H1 (cell line): ENCODE measurements around the gene GRIN2B. TPM values are rescaled to one million over a fixed set of nuclear protein-coding genes. Genes with fewer than 3 reads are reported as not detected.
A peak's percentile ranks its signal among the peaks of the same experiment; 100 is the strongest.

Experiments used
- CTCF ChIA-PET: fragments of 300-600 bp; sonication (Branson Sonifier 250); formaldehyde crosslinking; loops from one replicate; lab custom pipeline; 2021; ENCODE audit not compliant: partially characterized antibody; lab: Charles Lee
- POLR2A ChIA-PET: fragments of 300-600 bp; sonication (Branson Sonifier 250); formaldehyde crosslinking; loops from one replicate; lab custom pipeline; 2021; ENCODE audit warnings: inconsistent platforms; ENCODE audit not compliant: partially characterized antibody; lab: Charles Lee
- DNase-seq, 2 experiments: peaks; one replicate each; pipeline versions ENCODE4 v3.0.0 to v3.0.0-alpha.2; 2010 to 2022; ENCODE audit warnings: low spot score in 2 of 2, low read depth in 1 of 2, mixed read lengths in 1 of 2
- FAIRE-seq: peaks from 2 replicates; lab custom pipeline; 2011; peaks lifted over from hg19 to GRCh38; lab: Jason Lieb, UNC
- H2AFZ ChIP-seq: 2 replicates; pipeline ENCODE4 v1.8.1; 2012; ENCODE audit warnings: low read length, inconsistent platforms
- H2AK5ac ChIP-seq: 2 replicates; pipeline ENCODE4 v1.6.1; 2013; ENCODE audit warnings: low read depth, low read length
- H2BK120ac ChIP-seq: replicated peaks from 2 replicates; pipeline ENCODE3; 2013; ENCODE audit warnings: low read depth, low read length, inconsistent platforms
- H2BK12ac ChIP-seq: 2 replicates; pipeline ENCODE4 v1.6.1; 2013; ENCODE audit warnings: low read depth, low read length
- H2BK15ac ChIP-seq: 2 replicates; pipeline ENCODE4 v1.6.1; 2013; ENCODE audit warnings: low read length
- H2BK20ac ChIP-seq: 2 replicates; pipeline ENCODE4 v1.6.1; 2013; ENCODE audit warnings: low read length
- H2BK5ac ChIP-seq: 2 replicates; pipeline ENCODE4 v1.6.1; 2013; ENCODE audit warnings: low read depth, low read length
- H3K14ac ChIP-seq: 2 replicates; pipeline ENCODE4 v1.6.1; 2013; ENCODE audit warnings: inconsistent platforms; ENCODE audit not compliant: insufficient read length
- H3K18ac ChIP-seq: 2 replicates; pipeline ENCODE4 v1.6.1; 2013; ENCODE audit warnings: low read length; ENCODE audit errors: extremely low read depth
- H3K23ac ChIP-seq: 2 replicates; pipeline ENCODE4 v1.6.1; 2013; ENCODE audit warnings: inconsistent platforms; ENCODE audit not compliant: insufficient read length
- H3K23me2 ChIP-seq: 2 replicates; pipeline ENCODE4 v1.6.1; 2013; ENCODE audit warnings: low read depth, low read length
- H3K27ac ChIP-seq: 2 replicates; pipeline ENCODE4 v1.6.1; 2011; ENCODE audit warnings: low read depth, low read length, inconsistent platforms
- H3K27me3 ChIP-seq, 4 experiments: replicated peaks in 1 of 4; 1 replicate in 1 of 4; 2 replicates in 3 of 4; pipeline versions ENCODE4 v1.6.1 to v1.8.1; 2011 to 2013; ENCODE audit warnings: low read length in 3 of 4, mild to moderate bottlenecking in 3 of 4, inconsistent platforms in 2 of 4, mixed read lengths in 2 of 4, moderate library complexity in 1 of 4; ENCODE audit not compliant: control insufficient read depth in 3 of 4, insufficient read depth in 3 of 4; ENCODE audit errors: extremely low read depth in 1 of 4
- H3K36me3 ChIP-seq, 4 experiments: 2 replicates each; pipeline versions ENCODE4 v1.6.1 to v1.8.1; 2011 to 2013; ENCODE audit warnings: mild to moderate bottlenecking in 4 of 4, low read length in 3 of 4, moderate library complexity in 2 of 4, control low read depth in 1 of 4, inconsistent platforms in 1 of 4; ENCODE audit not compliant: insufficient read depth in 4 of 4, control insufficient read depth in 2 of 4
- H3K4ac ChIP-seq: replicated peaks from 2 replicates; pipeline ENCODE3; 2013; ENCODE audit warnings: low read length, low read depth, mixed read lengths, inconsistent platforms; ENCODE audit not compliant: insufficient read length
- H3K4me1 ChIP-seq, 4 experiments: replicated peaks in 1 of 4; 1 replicate in 1 of 4; 2 replicates in 3 of 4; pipeline versions ENCODE4 v1.6.1 to v1.8.1; 2011 to 2013; ENCODE audit warnings: low read length in 3 of 4, inconsistent platforms in 2 of 4, mixed read lengths in 1 of 4; ENCODE audit not compliant: insufficient read depth in 4 of 4, control insufficient read depth in 3 of 4
- H3K4me2 ChIP-seq, 2 experiments: 2 replicates each; pipeline versions ENCODE4 v1.6.1 to v1.8.1; 2011 to 2013; ENCODE audit warnings: low read depth in 2 of 2, low read length in 2 of 2, control low read depth in 1 of 2, inconsistent platforms in 1 of 2, mild to moderate bottlenecking in 1 of 2; ENCODE audit not compliant: insufficient read depth in 1 of 2
- H3K4me3 ChIP-seq, 4 experiments: fragments of 200-600, 300-600 bp in 1 of 4; sonication (generic), shearing (Covaris generic), sonication (Bioruptor Twin) in 1 of 4; 2 replicates each; pipeline versions ENCODE4 v1.5.1 to v1.8.1; 2011 to 2016; ENCODE audit warnings: low read length in 4 of 4, low read depth in 3 of 4, control low read depth in 2 of 4, inconsistent platforms in 2 of 4, mild to moderate bottlenecking in 2 of 4, mixed read lengths in 1 of 4, moderate library complexity in 1 of 4; ENCODE audit not compliant: insufficient read depth in 2 of 4; ENCODE audit errors: extremely low read depth in 1 of 4
- H3K56ac ChIP-seq: replicated peaks from 2 replicates; pipeline ENCODE3; 2013; ENCODE audit warnings: low read depth, mild to moderate bottlenecking, mixed read lengths, low read length, inconsistent platforms; ENCODE audit not compliant: insufficient read length
- H3K79me1 ChIP-seq: 2 replicates; pipeline ENCODE4 v1.6.1; 2013; ENCODE audit warnings: low read depth, low read length, control low read depth
- H3K79me2 ChIP-seq, 2 experiments: 2 replicates each; pipeline versions ENCODE4 v1.6.1 to v1.8.1; 2012 to 2013; ENCODE audit warnings: low read length in 2 of 2, mild to moderate bottlenecking in 2 of 2, inconsistent platforms in 1 of 2; ENCODE audit not compliant: insufficient read depth in 2 of 2, control insufficient read depth in 1 of 2
- H3K9ac ChIP-seq, 4 experiments: replicated peaks in 1 of 4; 1 replicate in 1 of 4; 2 replicates in 3 of 4; pipeline versions ENCODE4 v1.6.1 to v1.8.1; 2011 to 2013; ENCODE audit warnings: low read depth in 3 of 4, low read length in 3 of 4, control low read depth in 2 of 4, mild to moderate bottlenecking in 2 of 4, moderate library complexity in 2 of 4, inconsistent platforms in 1 of 4; ENCODE audit errors: extremely low read depth in 1 of 4
- H3K9me3 ChIP-seq, 2 experiments: 2 replicates each; pipeline versions ENCODE4 v1.6.1 to v1.8.1; 2012 to 2013; ENCODE audit warnings: mild to moderate bottlenecking in 2 of 2, moderate library complexity in 2 of 2, control low read depth in 1 of 2, inconsistent platforms in 1 of 2, low read depth in 1 of 2, low read length in 1 of 2, mixed read lengths in 1 of 2; ENCODE audit not compliant: insufficient read depth in 2 of 2
- H4K20me1 ChIP-seq, 2 experiments: replicated peaks in 1 of 2; 2 replicates each; pipeline versions ENCODE3 to v1.8.1; 2011 to 2013; ENCODE audit warnings: inconsistent platforms in 2 of 2, low read length in 2 of 2, mild to moderate bottlenecking in 1 of 2; ENCODE audit not compliant: insufficient read depth in 2 of 2, control insufficient read depth in 1 of 2
- H4K5ac ChIP-seq: 2 replicates; pipeline ENCODE4 v1.6.1; 2013; ENCODE audit warnings: low read length, low read depth, mixed read lengths, inconsistent platforms; ENCODE audit not compliant: insufficient read length
- H4K8ac ChIP-seq: 2 replicates; pipeline ENCODE4 v1.8.0; 2013; ENCODE audit warnings: mild to moderate bottlenecking, moderate library complexity, low read length, inconsistent platforms; ENCODE audit not compliant: insufficient read depth; ENCODE audit errors: extremely low read depth
- H4K91ac ChIP-seq: replicated peaks from 2 replicates; pipeline ENCODE3; 2013; ENCODE audit warnings: low read length, mixed read lengths, inconsistent platforms; ENCODE audit not compliant: insufficient read length
- HDAC6 ChIP-seq: IDR thresholded peaks from one replicate; pipeline ENCODE4 v1.7.1; 2012; ENCODE audit warnings: low read depth, mild to moderate bottlenecking, inconsistent platforms, low read length, moderate library complexity
- NRF1 ChIP-seq: IDR thresholded peaks from 2 replicates; pipeline ENCODE4 v1.6.1; 2011; ENCODE audit warnings: mild to moderate bottlenecking, low read depth, low read length, improper control_type of control experiment
- USF2 ChIP-seq: IDR thresholded peaks from 2 replicates; pipeline ENCODE4 v1.6.1; 2011; ENCODE audit warnings: low read length, improper control_type of control experiment
- WGBS, 2 experiments: shearing (Covaris generic) in 1 of 2; methylation state at CpG; one replicate each; pipeline versions ENCODE4 v1.1.6 to v1.1.7; 2013 to 2015; ENCODE audit warnings: low lambda C conversion rate in 2 of 2, mixed read lengths in 2 of 2, inconsistent platforms in 1 of 2, low coverage in 1 of 2, missing lambda C conversion rate in 1 of 2; ENCODE audit not compliant: insufficient replicate concordance in 2 of 2, insufficient coverage in 1 of 2, insufficient read length in 1 of 2; ENCODE audit errors: extremely low coverage in 1 of 2, missing lambda C conversion rate in 1 of 2; 5-methylcytosine and 5-hydroxymethylcytosine counted together
- polyA plus RNA-seq, 7 experiments: library from polyadenylated mRNA; depleted of rRNA in 3 of 7; stranded (reverse) in 5 of 7; unstranded in 2 of 7; fragments of >200 nt in 5 of 7; fragments of 200-250 nt in 2 of 7; gene quantifications; 1 replicate in 5 of 7; 2 replicates in 1 of 7; 4 replicates in 1 of 7; pipeline versions ENCODE4 v1.2.1 to v1.2.3, GENCODE V29; 2011 to 2013; ENCODE audit warnings: missing spikeins in 2 of 7, mixed read lengths in 2 of 7
- total RNA-seq: library from RNA; stranded (reverse); fragmentation: NEBNext Ultra II Directional; extraction: Animal tissue kit (Norgen Biotek cat#: 25700); gene quantifications from 2 replicates; pipeline ENCODE4 v1.2.1, GENCODE V29; 2021

Gene GRIN2B
- total and polyA plus RNA-seq, 2 of the 8 experiments (the other 6 are each of a cell fraction or from before 2014, with no cell fraction given): 0.68 to 3.2 TPM

- Histone ChIP-seq H2BK20ac (no peak overlapping the region), H3K23ac (no peak overlapping the region), H4K91ac (no peak overlapping the region), H3K79me2 (no peaks in the 10 kb centered on the region; a peak in 1 of 4 replicates), H3K27ac (no peak overlapping the region), H2AK5ac (no peak overlapping the region), H2BK15ac (no peak overlapping the region), H3K23me2 (no peaks in the 10 kb centered on the region), H3K18ac (no peak overlapping the region), H4K5ac (no peak overlapping the region), H3K4me1 (peaks cover 0 to 9% (median 4%) of the 10 kb centered on the region in 4 experiments; a peak in 3 of 7 replicates), H3K4ac (no peak overlapping the region), H2BK12ac (no peak overlapping the region; the same call in 1 of the 2 replicates), H2BK120ac (no peak overlapping the region), H3K9ac (no peak overlapping the region), H3K14ac (no peak overlapping the region), H3K4me3 (no peak overlapping the region), H3K27me3 (no peaks in the 10 kb centered on the region; a peak in 1 of 7 replicates), H3K79me1 (no peaks in the 10 kb centered on the region), H3K9me3 (no peaks in the 10 kb centered on the region), H4K20me1 (no peaks in the 10 kb centered on the region), H4K8ac (no peak overlapping the region), H2AFZ (0 out of 2 replicates have a peak overlapping the region, but pooled peaks have one; percentile 49), H2BK5ac (no peak overlapping the region), H3K4me2 (no peak overlapping the region; a peak in 1 of 4 replicates), H3K36me3 (no peaks in the 10 kb centered on the region), H3K56ac (no peak overlapping the region)
- ChIA-PET POLR2A (no interaction called here), CTCF (interaction anchor here (1.8 to 1.9 kb wide), 2 partner anchors 19 to 220 kb away, joined by 4 to 6 read pairs; no protein-coding TSS in a partner anchor)
- 90% methylated on average over 9 of the region's 9 CpGs; no CpG with 5 or more reads in 1 of the 2 experiments for WGBS, 2 experiments
- TF ChIP-seq NRF1: no peak
- TF ChIP-seq USF2: no peak
- TF ChIP-seq HDAC6: no peak
- FAIRE-seq (no peak), DNase-seq (no peak)
Measured at GRCh38 chr12:13959131-13959723, 22.2 kb downstream of the GRIN2B start.
